Measurements from ENCODE around the gene INSRR. TPM values are rescaled to one million over a fixed set of nuclear protein-coding genes. Genes with fewer than 3 reads are reported as not detected.

Gene INSRR
- total RNA-seq, 1 donor from 2014 or later: 2.9 TPM

DNA sequence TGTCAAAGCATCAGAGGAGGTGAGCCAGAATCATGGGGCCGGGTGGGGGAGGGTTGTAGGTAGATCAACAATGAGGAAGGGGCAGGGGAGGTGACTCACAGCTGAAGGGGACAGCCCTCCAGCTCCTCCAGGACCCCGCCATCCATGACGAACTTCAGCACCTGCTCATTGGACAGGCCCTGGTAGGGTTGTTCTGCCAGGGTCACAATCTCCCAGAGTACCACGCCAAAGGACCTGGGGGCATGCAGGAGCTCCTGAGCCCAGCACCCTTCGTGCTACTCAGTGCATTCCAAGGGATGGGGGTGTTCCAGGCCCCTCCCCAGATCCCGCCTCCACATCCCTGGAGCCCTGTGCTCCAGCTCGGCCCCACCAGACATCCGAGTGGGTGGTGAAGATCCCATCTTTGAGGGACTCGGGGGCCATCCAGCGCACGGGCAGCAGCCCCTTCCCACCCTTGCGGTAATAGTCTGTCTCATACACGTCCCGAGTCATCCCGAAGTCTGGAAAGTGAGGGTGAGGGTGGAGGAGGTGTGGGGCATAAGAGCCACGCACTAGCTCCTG, 17.5 kb downstream of the INSRR start:
- no peak overlapping the region for H3K4me3 ChIP-seq
- no peak overlapping the region for H3K27ac ChIP-seq
- intact Hi-C loops (cut with DNase I): no loop called here
- TF ChIP-seq, protein P1, sequence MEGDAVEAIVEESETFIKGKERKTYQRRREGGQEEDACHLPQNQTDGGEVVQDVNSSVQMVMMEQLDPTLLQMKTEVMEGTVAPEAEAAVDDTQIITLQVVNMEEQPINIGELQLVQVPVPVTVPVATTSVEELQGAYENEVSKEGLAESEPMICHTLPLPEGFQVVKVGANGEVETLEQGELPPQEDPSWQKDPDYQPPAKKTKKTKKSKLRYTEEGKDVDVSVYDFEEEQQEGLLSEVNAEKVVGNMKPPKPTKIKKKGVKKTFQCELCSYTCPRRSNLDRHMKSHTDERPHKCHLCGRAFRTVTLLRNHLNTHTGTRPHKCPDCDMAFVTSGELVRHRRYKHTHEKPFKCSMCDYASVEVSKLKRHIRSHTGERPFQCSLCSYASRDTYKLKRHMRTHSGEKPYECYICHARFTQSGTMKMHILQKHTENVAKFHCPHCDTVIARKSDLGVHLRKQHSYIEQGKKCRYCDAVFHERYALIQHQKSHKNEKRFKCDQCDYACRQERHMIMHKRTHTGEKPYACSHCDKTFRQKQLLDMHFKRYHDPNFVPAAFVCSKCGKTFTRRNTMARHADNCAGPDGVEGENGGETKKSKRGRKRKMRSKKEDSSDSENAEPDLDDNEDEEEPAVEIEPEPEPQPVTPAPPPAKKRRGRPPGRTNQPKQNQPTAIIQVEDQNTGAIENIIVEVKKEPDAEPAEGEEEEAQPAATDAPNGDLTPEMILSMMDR (IDR thresholded peaks at IDR 0.05): no peak
- no peaks in the 10 kb centered on the region for H3K36me3 ChIP-seq
- H3K4me1 ChIP-seq: no peaks in the 10 kb centered on the region
- peaks cover 9% of the 10 kb centered on the region for H3K27me3 ChIP-seq
- DNase-seq (ENCODE audit: low spot score in 2 of 2): no peak
- H3K9me3 ChIP-seq: no peaks in the 10 kb centered on the region

GRCh38 chr1:156840898-156841279, 18.0 kb downstream of the INSRR start:
- no peak for DNase-seq (ENCODE audit: low spot score in 2 of 2)
- Histone ChIP-seq H3K4me3 (no peak overlapping the region), H3K36me3 (no peaks in the 10 kb centered on the region), H3K27me3 (peaks cover 9% of the 10 kb centered on the region), H3K4me1 (no peaks in the 10 kb centered on the region), H3K9me3 (no peaks in the 10 kb centered on the region), H3K27ac (no peak overlapping the region)
- TF ChIP-seq, protein P1 (IDR thresholded peaks at IDR 0.05): no peak
- intact Hi-C loops (cut with DNase I): no loop called here

DNA sequence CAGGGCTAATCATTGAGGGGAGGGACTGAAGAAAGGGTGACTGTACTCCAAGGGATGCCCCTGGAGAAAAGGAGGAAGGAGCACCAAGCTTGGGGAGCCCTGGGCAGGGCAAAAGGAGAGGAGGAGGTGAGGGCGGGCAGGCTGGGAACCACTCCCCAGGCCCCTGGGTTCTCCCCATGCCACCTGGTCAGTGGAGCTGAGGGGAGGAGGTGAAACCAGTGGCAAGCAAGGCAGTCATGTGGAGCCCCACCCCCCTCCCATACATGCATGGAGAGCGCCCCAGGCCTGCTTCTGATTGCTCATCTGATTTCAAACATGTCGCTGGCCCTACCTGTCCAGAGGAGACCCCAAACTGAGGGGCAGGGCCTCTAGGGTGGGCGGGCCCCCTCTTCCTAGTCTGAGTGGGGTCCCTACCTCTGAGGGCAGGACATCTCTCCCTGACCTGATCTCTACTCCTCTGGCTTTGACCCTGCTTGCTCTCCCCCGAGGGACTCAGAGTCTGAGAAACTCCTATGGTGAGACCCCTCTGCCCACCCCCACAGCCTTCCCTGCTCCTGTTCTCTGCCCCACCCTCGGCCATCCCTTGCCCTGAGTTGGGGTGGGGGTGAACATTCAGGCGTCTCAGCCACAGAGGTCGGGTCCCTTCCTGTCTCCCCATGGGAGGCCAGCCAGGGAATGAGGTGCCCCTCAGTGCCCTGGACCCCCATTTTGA, 18.6 kb downstream of the INSRR start:
- Histone ChIP-seq H3K36me3 (no peaks in the 10 kb centered on the region), H3K27me3 (peaks cover 9% of the 10 kb centered on the region), H3K4me3 (no peak overlapping the region), H3K4me1 (no peaks in the 10 kb centered on the region), H3K9me3 (no peaks in the 10 kb centered on the region), H3K27ac (no peak overlapping the region)
- DNase-seq (ENCODE audit: low spot score in 2 of 2): no peak
- intact Hi-C loops (cut with DNase I): no loop called here
- TF ChIP-seq, protein P1 (IDR thresholded peaks at IDR 0.05): no peak

GRCh38 chr1:156839426-156840109, 19.3 kb downstream of the INSRR start:
- no peak overlapping the region for H3K4me3 ChIP-seq
- H3K27ac ChIP-seq: no peak overlapping the region
- TF ChIP-seq, protein P1 (IDR thresholded peaks at IDR 0.05): no peak
- peaks cover 2% of the 10 kb centered on the region for H3K27me3 ChIP-seq
- H3K36me3 ChIP-seq: no peaks in the 10 kb centered on the region
- no peaks in the 10 kb centered on the region for H3K9me3 ChIP-seq
- no peak for DNase-seq (ENCODE audit: low spot score in 2 of 2)
- no peaks in the 10 kb centered on the region for H3K4me1 ChIP-seq
- intact Hi-C loops (cut with DNase I): no loop called here

DNA sequence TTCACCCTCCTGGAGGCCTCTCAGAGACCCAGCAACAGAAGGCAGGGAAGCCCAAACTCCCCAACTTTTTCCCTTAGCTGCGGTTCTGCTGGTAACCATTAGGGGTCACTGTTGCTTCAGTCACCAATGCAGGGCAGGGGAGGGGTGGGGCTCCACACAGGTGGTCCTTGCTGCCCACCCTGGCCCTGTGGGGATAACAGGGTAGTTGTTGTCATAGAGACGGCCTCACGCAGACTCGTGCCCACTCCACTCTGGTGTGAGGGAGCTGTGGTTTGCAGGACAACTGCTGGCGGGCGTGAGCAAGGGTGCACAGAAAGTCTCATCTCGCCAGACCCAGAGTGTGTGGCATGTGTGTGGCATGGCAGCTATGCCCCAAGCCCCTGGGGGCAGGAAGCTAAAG, 19.9 kb downstream of the INSRR start:
- H3K9me3 ChIP-seq: no peaks in the 10 kb centered on the region
- H3K27me3 ChIP-seq: no peaks in the 10 kb centered on the region
- H3K36me3 ChIP-seq: no peaks in the 10 kb centered on the region
- no peak for DNase-seq (ENCODE audit: low spot score in 2 of 2)
- no peak overlapping the region for H3K27ac ChIP-seq
- TF ChIP-seq, protein P1 (IDR thresholded peaks at IDR 0.05): peak; percentile 60 to 82 (median 71)
- intact Hi-C loops (cut with DNase I): no loop called here
- H3K4me1 ChIP-seq: no peaks in the 10 kb centered on the region
- no peak overlapping the region for H3K4me3 ChIP-seq
